Right atrium auricular region (tissue), 2 donors: ENCODE results near the gene CORO2A. TPM values are rescaled to one million over a fixed set of nuclear protein-coding genes. Genes with fewer than 3 reads are reported as not detected.

Source experiments
- DNase-seq: peaks from one replicate; pipeline ENCODE4 v3.0.0-alpha.2; 2019; ENCODE audit warnings: low spot score
- H3K27ac ChIP-seq, 2 donors: fragments of 200-600 bp; sonication (generic); 1 replicate in 1 of 2; 2 replicates in 1 of 2; pipeline ENCODE4 v1.5.1; 2016 to 2019
- H3K27me3 ChIP-seq, 2 donors: fragments of 200-600 bp; sonication (generic); one replicate each; pipeline versions ENCODE4 v1.5.1 to v1.6.0; 2017 to 2019
- H3K36me3 ChIP-seq: fragments of 200-600 bp; sonication (generic); one replicate; pipeline ENCODE4 v1.5.1; 2016
- H3K4me1 ChIP-seq, 2 donors: fragments of 200-600 bp; sonication (generic); one replicate each; pipeline versions ENCODE4 v1.5.1 to v1.6.0; 2017 to 2019
- H3K4me3 ChIP-seq, 2 donors: fragments of 200-600 bp; sonication (generic); 1 replicate in 1 of 2; 2 replicates in 1 of 2; pipeline ENCODE4 v1.5.1; 2017 to 2019; ENCODE audit warnings: mild to moderate bottlenecking in 1 of 2, moderate library complexity in 1 of 2
- H3K9me3 ChIP-seq, 2 donors: fragments of 200-600 bp; sonication (generic); one replicate each; pipeline ENCODE4 v1.5.1; 2019
- total RNA-seq, 2 donors: library from RNA; depleted of rRNA; stranded (reverse); fragments of >200 nt; gene quantifications; one replicate each; pipeline ENCODE4 v1.1.0, GENCODE V29; 2016
- TF ChIP-seq, protein P1 (sequence below), 2 donors: fragments of 200-600 bp; sonication (generic); IDR thresholded peaks; one replicate each; pipeline ENCODE4 v1.5.1; 2019; ENCODE audit warnings: antibody characterized with exemption in 2 of 2

The CORO2A gene
- total RNA-seq, 2 donors from 2014 or later, result 0.39 to 0.44 TPM

GRCh38 chr9:98152526-98152925 is 39.9 kb downstream of the CORO2A start:
- Histone ChIP-seq H3K4me1 (no peaks in the 10 kb centered on the region), H3K9me3 (no peaks in the 10 kb centered on the region), H3K27ac (no peak overlapping the region), H3K36me3 (no peaks in the 10 kb centered on the region), H3K27me3 (no peaks in the 10 kb centered on the region), H3K4me3 (no peak overlapping the region)
- TF ChIP-seq, protein P1, sequence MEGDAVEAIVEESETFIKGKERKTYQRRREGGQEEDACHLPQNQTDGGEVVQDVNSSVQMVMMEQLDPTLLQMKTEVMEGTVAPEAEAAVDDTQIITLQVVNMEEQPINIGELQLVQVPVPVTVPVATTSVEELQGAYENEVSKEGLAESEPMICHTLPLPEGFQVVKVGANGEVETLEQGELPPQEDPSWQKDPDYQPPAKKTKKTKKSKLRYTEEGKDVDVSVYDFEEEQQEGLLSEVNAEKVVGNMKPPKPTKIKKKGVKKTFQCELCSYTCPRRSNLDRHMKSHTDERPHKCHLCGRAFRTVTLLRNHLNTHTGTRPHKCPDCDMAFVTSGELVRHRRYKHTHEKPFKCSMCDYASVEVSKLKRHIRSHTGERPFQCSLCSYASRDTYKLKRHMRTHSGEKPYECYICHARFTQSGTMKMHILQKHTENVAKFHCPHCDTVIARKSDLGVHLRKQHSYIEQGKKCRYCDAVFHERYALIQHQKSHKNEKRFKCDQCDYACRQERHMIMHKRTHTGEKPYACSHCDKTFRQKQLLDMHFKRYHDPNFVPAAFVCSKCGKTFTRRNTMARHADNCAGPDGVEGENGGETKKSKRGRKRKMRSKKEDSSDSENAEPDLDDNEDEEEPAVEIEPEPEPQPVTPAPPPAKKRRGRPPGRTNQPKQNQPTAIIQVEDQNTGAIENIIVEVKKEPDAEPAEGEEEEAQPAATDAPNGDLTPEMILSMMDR (IDR thresholded peaks at IDR 0.05), result no peak
- DNase-seq, result no peak

- Histone ChIP-seq H3K27me3 (no peaks in the 10 kb centered on the region), H3K9me3 (no peaks in the 10 kb centered on the region), H3K27ac (no peak overlapping the region), H3K36me3 (no peaks in the 10 kb centered on the region), H3K4me1 (no peaks in the 10 kb centered on the region), H3K4me3 (no peak overlapping the region)
- TF ChIP-seq, protein P1 (IDR thresholded peaks at IDR 0.05), result no peak
- DNase-seq, result no peak
These were observed 41.7 kb downstream of the CORO2A start for GRCh38 chr9:98150721-98151120.

DNA sequence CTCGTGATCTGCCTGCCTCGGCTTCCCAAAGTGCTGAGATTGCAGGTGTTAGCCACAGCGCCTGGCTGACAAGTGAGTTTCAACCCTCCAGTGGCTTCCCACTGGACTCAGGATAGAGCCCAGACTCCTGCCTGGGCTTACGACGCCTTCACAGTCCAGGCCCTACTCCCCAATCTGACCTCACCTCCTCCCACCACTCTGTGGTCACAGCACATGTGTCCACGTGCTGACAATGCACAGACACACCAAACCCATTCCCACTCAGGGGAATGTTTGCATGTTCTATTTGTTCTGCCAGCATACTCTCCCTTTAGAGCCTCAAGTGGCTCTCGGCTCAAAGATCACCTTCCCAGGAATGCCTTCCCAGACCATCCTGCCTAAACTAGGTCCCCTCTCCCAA is 42.3 kb downstream of the CORO2A start:
- Histone ChIP-seq H3K27me3 (no peaks in the 10 kb centered on the region), H3K9me3 (no peaks in the 10 kb centered on the region), H3K27ac (no peak overlapping the region), H3K36me3 (no peaks in the 10 kb centered on the region), H3K4me3 (no peak overlapping the region), H3K4me1 (no peaks in the 10 kb centered on the region)
- TF ChIP-seq, protein P1 (IDR thresholded peaks at IDR 0.05), result no peak
- no peak for DNase-seq

- TF ChIP-seq, protein P1 (IDR thresholded peaks at IDR 0.05), result no peak
- Histone ChIP-seq H3K4me3 (no peak overlapping the region), H3K27ac (no peak overlapping the region), H3K36me3 (no peaks in the 10 kb centered on the region), H3K27me3 (no peaks in the 10 kb centered on the region), H3K9me3 (no peaks in the 10 kb centered on the region), H3K4me1 (no peaks in the 10 kb centered on the region)
- no peak for DNase-seq
These were observed 43.0 kb downstream of the CORO2A start for GRCh38 chr9:98149422-98149821.

GRCh38 chr9:98148486-98148885 is 44.0 kb downstream of the CORO2A start:
- Histone ChIP-seq H3K9me3 (no peaks in the 10 kb centered on the region), H3K27me3 (no peaks in the 10 kb centered on the region), H3K36me3 (no peaks in the 10 kb centered on the region), H3K27ac (no peak overlapping the region), H3K4me1 (no peaks in the 10 kb centered on the region), H3K4me3 (no peak overlapping the region)
- DNase-seq, result no peak
- TF ChIP-seq, protein P1 (IDR thresholded peaks at IDR 0.05), result no peak

DNA sequence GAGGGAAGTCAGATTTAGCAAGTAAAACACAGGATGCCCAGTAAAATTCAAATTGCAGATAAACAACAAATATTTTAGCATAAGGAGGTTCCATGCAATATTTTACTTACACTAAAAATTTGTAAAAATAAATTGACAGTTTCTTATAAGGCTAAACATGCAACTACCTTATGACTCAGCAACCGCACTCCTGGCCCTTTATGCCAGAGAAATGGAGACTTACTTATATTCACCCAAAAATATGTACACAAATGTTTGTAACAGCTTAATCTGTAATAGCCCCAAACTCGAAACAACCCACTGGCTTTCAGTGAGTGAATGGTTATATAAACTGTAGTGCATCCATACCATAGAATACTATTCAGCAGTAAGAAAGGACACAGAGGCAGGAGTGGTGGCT is 44.9 kb downstream of the CORO2A start:
- H3K9me3 ChIP-seq, result no peaks in the 10 kb centered on the region
- no peaks in the 10 kb centered on the region for H3K27me3 ChIP-seq
- no peak overlapping the region for H3K27ac ChIP-seq
- DNase-seq, result no peak
- H3K36me3 ChIP-seq, result no peaks in the 10 kb centered on the region
- no peak overlapping the region for H3K4me3 ChIP-seq
- H3K4me1 ChIP-seq, result no peaks in the 10 kb centered on the region
- TF ChIP-seq, protein P1 (IDR thresholded peaks at IDR 0.05), result no peak
